ENCODE results near the gene APRT. TPM values are rescaled to one million over a fixed set of nuclear protein-coding genes. Genes with fewer than 3 reads are reported as not detected.

Gene APRT
- total RNA-seq, 1 experiment from 2014 or later = 350 TPM

DNA sequence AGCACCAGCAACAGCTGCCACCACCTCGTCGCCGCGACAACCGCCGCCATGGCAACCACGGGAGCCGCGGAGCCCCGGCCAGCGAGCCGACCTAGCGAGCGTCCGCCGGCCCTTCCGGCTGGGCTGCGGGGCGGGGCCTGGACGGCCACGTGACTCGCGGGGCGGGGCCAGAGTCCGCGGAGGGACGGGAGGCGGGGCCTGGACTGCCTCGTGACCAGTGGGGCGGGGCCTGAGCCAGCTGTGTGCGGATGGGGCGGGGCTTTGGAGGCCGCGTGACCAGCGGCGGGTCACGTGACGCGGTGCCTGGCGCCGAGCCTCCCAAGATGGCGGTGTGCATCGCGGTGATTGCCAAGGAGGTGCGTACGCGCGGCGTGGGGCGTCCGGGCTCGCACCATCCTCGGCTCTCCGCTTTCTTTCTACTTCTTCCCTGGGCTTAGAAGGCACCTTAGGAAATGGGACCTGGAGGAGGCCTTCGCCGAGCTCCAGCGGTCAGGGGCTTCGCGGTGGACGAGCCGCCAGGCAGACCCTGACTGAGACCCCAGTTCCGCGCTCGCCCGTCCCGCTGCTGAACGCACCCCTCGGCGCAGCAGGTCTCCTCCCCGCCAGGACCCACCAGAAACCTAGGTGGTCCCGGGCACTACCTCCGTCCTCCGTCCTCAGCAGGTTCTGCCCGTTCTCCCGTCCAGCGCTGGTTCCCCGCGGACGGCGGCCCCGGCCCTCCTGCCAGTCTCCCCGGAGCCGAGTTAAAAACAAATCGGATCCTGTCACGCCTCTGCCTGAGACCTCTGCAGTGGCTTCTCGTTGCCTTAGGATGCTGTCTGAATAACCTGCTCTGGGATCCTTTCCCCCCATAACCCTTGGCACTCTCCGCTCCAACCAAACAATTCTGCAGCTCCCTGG lies 45.4 kb upstream of the APRT start, which contains the start of the genes GALNS and TRAPPC2L:
TSS of gene GALNS (minus strand) at position 120 of the 900 bp plus-strand sequence. CDS start at position 50, 70 bp downstream.
TSS of gene TRAPPC2L (plus strand) at position 300 of the 900 bp plus-strand sequence. CDS start at position 324, 24 bp downstream.
- no peaks in the 10 kb centered on the region for H3K36me3 ChIP-seq (ENCODE audit: low read depth, low read length)

GRCh38 chr16:88856122-88856827 lies 44.5 kb upstream of the APRT start:
- peaks cover 25% of the 10 kb centered on the region for H3K79me2 ChIP-seq (ENCODE audit: low read length)
- H3K36me3 ChIP-seq (ENCODE audit: low read depth, low read length) = no peaks in the 10 kb centered on the region
- H3F3A ChIP-seq (ENCODE audit: low read length, unreplicated experiment) = no peaks in the 10 kb centered on the region
- H2AFZ ChIP-seq (ENCODE audit: low read length) = no peak overlapping the region
- POLR2A ChIA-PET (ENCODE audit: unreplicated experiment) = no interaction called here
- 0 out of 2 replicates have a peak, but pooled peaks cover 6% of the 10 kb centered on the region for H3K4me1 ChIP-seq (ENCODE audit: insufficient read depth, low read length)
- CTCF ChIA-PET = interaction anchor here (1.7 to 1.9 kb wide), 2 partner anchors 45 to 119 kb away, joined by 5 to 9 read pairs; partner anchors contain the start of gene APRT
- H3K9me2 ChIP-seq (replicated peaks; ENCODE audit: low read length) = no peaks in the 10 kb centered on the region
- H3K9me3 ChIP-seq (ENCODE audit: low read length) = no peaks in the 10 kb centered on the region
- peak overlapping the region; percentile 94 for H3K9ac ChIP-seq (ENCODE audit: low read length)
- no peaks in the 10 kb centered on the region for H3K27me3 ChIP-seq (ENCODE audit: low read length)
- no peak for DNase-seq
- peak overlapping the region; percentile 87 for H3K4me2 ChIP-seq (ENCODE audit: low read length)
- no peaks in the 10 kb centered on the region for H4K20me1 ChIP-seq (ENCODE audit: low read length)
- ATAC-seq = peak; percentile 39
- intact Hi-C loops (cut with micrococcal nuclease) = no loop called here
- peak overlapping the region; percentile 99 for H3K4me3 ChIP-seq (ENCODE audit: low read length)
- H3K27ac ChIP-seq (ENCODE audit: low read length) = no peak overlapping the region
- TF ChIP-seq, protein P1, sequence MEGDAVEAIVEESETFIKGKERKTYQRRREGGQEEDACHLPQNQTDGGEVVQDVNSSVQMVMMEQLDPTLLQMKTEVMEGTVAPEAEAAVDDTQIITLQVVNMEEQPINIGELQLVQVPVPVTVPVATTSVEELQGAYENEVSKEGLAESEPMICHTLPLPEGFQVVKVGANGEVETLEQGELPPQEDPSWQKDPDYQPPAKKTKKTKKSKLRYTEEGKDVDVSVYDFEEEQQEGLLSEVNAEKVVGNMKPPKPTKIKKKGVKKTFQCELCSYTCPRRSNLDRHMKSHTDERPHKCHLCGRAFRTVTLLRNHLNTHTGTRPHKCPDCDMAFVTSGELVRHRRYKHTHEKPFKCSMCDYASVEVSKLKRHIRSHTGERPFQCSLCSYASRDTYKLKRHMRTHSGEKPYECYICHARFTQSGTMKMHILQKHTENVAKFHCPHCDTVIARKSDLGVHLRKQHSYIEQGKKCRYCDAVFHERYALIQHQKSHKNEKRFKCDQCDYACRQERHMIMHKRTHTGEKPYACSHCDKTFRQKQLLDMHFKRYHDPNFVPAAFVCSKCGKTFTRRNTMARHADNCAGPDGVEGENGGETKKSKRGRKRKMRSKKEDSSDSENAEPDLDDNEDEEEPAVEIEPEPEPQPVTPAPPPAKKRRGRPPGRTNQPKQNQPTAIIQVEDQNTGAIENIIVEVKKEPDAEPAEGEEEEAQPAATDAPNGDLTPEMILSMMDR (conservative IDR thresholded peaks at IDR 0.05; ENCODE audit: low read depth, low read length) = no peak
- no peak for TF ChIP-seq EZH2 (IDR thresholded peaks at IDR 0.05; ENCODE audit: low read length, unreplicated experiment)
- no peak for TF ChIP-seq EZH2phosphoT487 (IDR thresholded peaks at IDR 0.05; ENCODE audit: borderline replicate concordance, low read length)
- no TSS peak for BruUV-seq (replicated peaks)

More for the DNA sequence above, 45.4 kb upstream of the APRT start, which contains the start of the genes GALNS and TRAPPC2L:
- TF ChIP-seq EZH2 (IDR thresholded peaks at IDR 0.05; ENCODE audit: low read length, unreplicated experiment) = no peak
- TF ChIP-seq, protein P1 (conservative IDR thresholded peaks at IDR 0.05; ENCODE audit: low read depth, low read length) = no peak
- TF ChIP-seq EZH2phosphoT487 (IDR thresholded peaks at IDR 0.05; ENCODE audit: borderline replicate concordance, low read length) = no peak
- Histone ChIP-seq H3K27ac (ENCODE audit: low read length) (peak within 1 kb of the TSS; percentile 37), H3K9ac (ENCODE audit: low read length) (peak within 1 kb of the TSS; percentile 94), H3K9me3 (ENCODE audit: low read length) (no peaks in the 10 kb centered on the region), H3K4me2 (ENCODE audit: low read length) (peak within 1 kb of the TSS; percentile 99), H2AFZ (ENCODE audit: low read length) (peak within 1 kb of the TSS; percentile 95), H3K4me1 (ENCODE audit: insufficient read depth, low read length) (0 out of 2 replicates have a peak, but pooled peaks cover 6% of the 10 kb centered on the region), H3K27me3 (ENCODE audit: low read length) (no peaks in the 10 kb centered on the region), H4K20me1 (ENCODE audit: low read length) (no peaks in the 10 kb centered on the region), H3K4me3 (ENCODE audit: low read length) (peak within 1 kb of the TSS; percentile 99), H3K79me2 (ENCODE audit: low read length) (peaks cover 25% of the 10 kb centered on the region), H3F3A (ENCODE audit: low read length, unreplicated experiment) (no peaks in the 10 kb centered on the region), H3K9me2 (replicated peaks; ENCODE audit: low read length) (no peaks in the 10 kb centered on the region)
- POLR2A ChIA-PET (ENCODE audit: unreplicated experiment) = no interaction called here
- DNase-seq (peak; percentile 90), ATAC-seq (peak; percentile 80)
- intact Hi-C loops (cut with micrococcal nuclease) = no loop called here
- BruUV-seq (replicated peaks) = no TSS peak
- CTCF ChIA-PET = interaction anchor here (0.7 to 1.9 kb wide), 4 partner anchors 46 to 120 kb away, joined by 3 to 9 read pairs (median 4); partner anchors contain the start of gene APRT
